ENCODE measurements around the gene RDH16.
A peak's percentile ranks its signal among the peaks of the same experiment; 100 is the strongest.

RDH16 gene, protein sequence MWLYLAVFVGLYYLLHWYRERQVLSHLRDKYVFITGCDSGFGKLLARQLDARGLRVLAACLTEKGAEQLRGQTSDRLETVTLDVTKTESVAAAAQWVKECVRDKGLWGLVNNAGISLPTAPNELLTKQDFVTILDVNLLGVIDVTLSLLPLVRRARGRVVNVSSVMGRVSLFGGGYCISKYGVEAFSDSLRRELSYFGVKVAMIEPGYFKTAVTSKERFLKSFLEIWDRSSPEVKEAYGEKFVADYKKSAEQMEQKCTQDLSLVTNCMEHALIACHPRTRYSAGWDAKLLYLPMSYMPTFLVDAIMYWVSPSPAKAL

DNA sequence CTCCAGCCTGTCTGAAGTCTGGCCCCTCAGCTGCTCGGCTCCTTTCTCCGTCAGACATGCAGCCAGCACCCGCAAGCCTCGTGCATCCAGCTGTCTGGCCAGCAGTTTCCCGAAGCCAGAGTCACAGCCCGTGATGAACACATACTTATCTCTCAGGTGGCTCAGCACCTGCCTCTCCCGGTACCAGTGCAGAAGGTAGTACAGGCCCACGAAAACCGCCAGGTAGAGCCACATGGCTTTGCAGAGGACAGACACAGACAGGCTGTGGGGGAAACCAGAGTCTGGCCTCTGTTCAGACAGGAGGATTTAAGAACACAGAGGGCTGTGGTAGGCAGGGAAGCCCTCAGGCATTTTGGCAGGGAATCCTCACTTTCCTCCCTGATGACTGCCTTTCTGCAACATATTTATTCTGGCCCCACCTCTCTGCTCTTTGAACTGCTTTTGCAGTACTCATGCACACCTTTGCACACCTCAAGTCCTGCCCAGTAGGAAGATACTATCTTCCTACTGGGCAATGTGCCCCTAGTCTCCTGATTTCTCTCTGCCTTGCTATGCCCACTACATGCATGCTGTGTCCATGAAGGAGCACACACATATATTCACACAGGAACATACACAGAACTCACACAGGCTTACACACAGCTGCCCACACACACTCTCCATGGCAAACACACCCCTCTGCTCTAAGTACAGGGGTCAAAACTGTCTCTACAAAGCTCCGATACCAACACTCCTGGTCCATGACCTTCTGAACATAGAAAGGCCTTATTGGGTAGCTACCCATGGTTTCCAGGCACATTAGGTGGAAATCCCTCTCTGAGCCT is at the start of gene RDH16:
TSS of gene RDH16 (minus strand) at position 380 of the 824 bp plus-strand sequence. CDS start at position 234, 146 bp downstream.
- in situ Hi-C loops (cut with MboI; ENCODE audit: low pct_unique_long_range_greater_than_20kb, low sequenced_read_pairs, unreplicated experiment): no loop called here
- TF ChIP-seq CTCF (IDR thresholded peaks at IDR 0.05; ENCODE audit: extremely low read depth, insufficient read depth, missing control alignments): no peak
- DNase-seq (ENCODE audit: low spot score): no peak

GRCh38 chr12:57006809-57007475 is 49.5 kb upstream of the RDH16 start:
- DNase-seq (ENCODE audit: low spot score): no peak
- in situ Hi-C loops (cut with MboI; ENCODE audit: low pct_unique_long_range_greater_than_20kb, low sequenced_read_pairs, unreplicated experiment): loop anchor here (10.0 kb wide), 1 partner anchor 168 kb away; no protein-coding TSS in a partner anchor
- TF ChIP-seq CTCF (IDR thresholded peaks at IDR 0.05; ENCODE audit: extremely low read depth, insufficient read depth, missing control alignments): no peak

DNA sequence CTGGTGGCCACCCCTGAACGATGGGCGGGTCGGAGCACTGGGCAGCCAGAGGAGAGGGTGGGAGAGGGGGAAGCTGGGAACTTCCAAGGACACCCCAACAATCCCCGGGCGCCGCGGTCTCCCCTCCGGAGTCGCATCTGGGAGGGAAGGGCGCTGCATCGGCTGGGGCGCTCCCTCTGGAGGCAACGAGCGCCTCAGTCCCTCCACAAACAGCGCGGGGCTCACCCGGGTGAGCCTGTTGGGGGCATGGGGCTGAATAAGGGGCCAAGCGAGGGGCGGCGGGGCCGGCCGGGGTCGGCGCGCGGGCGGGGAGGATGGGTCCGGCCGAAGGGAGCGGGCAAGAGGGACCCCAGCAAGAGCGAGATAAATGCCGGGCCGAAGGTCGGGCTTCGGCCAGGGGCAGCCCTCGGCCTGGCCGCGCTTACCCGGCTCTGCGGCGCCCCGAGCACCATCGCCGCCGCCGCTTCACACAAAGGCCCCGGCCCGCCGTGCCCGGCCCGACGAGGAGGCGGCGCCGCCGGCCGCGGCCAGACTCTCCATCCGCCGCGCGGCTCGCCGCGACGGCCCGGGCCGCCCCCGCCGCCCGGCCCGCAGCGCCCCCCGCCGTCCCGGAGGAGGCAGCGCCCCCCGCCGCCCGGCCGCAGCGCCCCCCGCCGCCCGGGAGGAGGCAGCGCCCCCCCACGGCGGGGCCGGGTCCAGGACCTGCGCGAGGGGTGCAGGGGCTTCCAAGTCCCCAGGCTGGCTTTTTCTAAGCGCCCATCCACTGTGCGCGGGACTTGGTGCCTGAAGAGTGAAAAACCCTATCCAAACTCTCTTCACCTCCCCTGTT is 48.8 kb upstream of the RDH16 start, which contains the start of gene ZBTB39:
TSS of gene ZBTB39 (minus strand) at position 567 of the 829 bp plus-strand sequence. CDS start 1,629 bp downstream, outside the sequence.
- DNase-seq (ENCODE audit: low spot score): peak; percentile 95
- in situ Hi-C loops (cut with MboI; ENCODE audit: low pct_unique_long_range_greater_than_20kb, low sequenced_read_pairs, unreplicated experiment): loop anchor here (10.0 kb wide), 1 partner anchor 169 kb away; no protein-coding TSS in a partner anchor
- TF ChIP-seq CTCF (IDR thresholded peaks at IDR 0.05; ENCODE audit: extremely low read depth, insufficient read depth, missing control alignments): peak; percentile 63

DNA sequence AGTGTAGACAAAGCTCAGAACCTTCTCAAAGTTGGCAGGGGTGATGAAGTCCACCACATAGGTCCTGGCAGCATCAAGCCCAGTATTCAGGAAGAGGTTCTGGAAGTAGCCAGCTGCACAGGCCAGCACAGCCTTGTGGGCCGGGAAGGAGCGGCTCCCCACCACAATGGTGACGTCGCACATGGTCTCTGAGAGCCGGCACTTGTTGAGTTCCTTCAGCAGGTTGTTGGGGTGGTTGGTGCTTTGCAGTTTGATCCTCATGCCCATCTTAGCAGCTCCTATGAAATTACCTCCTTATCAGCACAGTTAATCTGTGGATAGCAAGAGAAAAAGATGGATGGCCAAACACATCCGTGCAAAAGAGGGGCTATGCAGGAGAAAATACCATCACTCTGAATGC is 47.2 kb upstream of the RDH16 start:
- no peak for TF ChIP-seq CTCF (IDR thresholded peaks at IDR 0.05; ENCODE audit: extremely low read depth, insufficient read depth, missing control alignments)
- in situ Hi-C loops (cut with MboI; ENCODE audit: low pct_unique_long_range_greater_than_20kb, low sequenced_read_pairs, unreplicated experiment): loop anchor here (5.0 to 10.0 kb wide), 2 partner anchors 170 to 247 kb away; no protein-coding TSS in a partner anchor

GRCh38 chr12:57003395-57003794 is 46.0 kb upstream of the RDH16 start:
- in situ Hi-C loops (cut with MboI; ENCODE audit: low pct_unique_long_range_greater_than_20kb, low sequenced_read_pairs, unreplicated experiment): loop anchor here (5.0 to 10.0 kb wide), 2 partner anchors 171 to 246 kb away; no protein-coding TSS in a partner anchor
- no peak for TF ChIP-seq CTCF (IDR thresholded peaks at IDR 0.05; ENCODE audit: extremely low read depth, insufficient read depth, missing control alignments)
- DNase-seq (ENCODE audit: low spot score): no peak

More for the DNA sequence above, 47.2 kb upstream of the RDH16 start:
- no peak for DNase-seq (ENCODE audit: low spot score)

All from GM13977 (cell line).